Erythroblast (primary cell): ENCODE data around the gene AGPAT2.

Experiments used
- DNase-seq, 2 experiments: peaks; one replicate each; lab custom pipeline; 2025; lab: John Stamatoyannopoulos, UW
- GATA1 ChIP-seq: IDR thresholded peaks from 2 replicates; pipeline ENCODE4 v1.6.1; 2011; ENCODE audit warnings: low read depth, mild to moderate bottlenecking, control low read depth, low read length, moderate library complexity
- POLR2A ChIP-seq: IDR thresholded peaks from 2 replicates; pipeline ENCODE4 v1.6.1; 2011; ENCODE audit warnings: mild to moderate bottlenecking, low read length

AGPAT2 gene

DNA sequence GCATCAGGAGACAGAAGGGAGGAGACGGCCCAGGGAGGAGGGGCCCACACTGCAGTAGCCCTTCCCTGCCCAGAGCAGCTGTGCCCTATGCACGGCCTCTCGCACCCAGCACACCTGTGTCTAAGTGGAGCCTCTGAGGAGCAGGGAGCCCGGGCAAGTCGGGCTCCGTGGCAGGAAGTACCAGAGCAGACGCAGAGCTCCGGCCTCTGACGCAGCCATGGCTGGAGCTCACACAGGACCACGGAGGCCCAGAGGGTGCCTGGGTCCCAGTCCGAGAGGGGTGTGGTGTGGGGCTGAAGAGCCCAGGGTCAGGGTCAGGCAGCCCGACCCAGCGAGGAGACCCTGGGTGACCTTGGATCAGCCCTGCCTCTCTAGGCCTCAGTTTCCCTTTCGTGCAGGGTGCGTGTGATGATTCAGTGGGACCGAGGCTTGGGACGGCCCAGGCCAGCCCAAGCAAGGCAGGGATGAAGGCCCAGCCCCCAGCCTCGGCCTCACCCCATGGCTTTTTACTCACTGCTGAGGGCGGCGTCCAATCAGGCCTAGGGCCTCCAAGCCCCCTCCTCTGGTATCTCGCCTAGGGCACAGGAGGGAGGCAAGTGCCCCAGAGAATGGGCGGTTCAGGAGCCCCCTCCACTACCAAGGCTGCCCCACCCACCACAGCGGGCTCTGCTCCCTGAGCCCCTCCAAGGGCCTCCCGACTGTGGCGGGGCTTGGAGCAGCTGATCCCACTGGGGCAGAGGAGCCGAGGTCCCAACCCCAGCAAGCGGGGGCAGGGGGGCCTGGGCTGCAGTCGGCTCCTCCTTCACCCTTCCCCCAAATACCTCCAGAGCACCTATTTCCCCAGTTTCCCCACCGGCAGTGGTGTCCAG is 4.3 kb upstream of the AGPAT2 start:
- TF ChIP-seq POLR2A (no peak), GATA1 (no peak)
- DNase-seq: no peak

DNA sequence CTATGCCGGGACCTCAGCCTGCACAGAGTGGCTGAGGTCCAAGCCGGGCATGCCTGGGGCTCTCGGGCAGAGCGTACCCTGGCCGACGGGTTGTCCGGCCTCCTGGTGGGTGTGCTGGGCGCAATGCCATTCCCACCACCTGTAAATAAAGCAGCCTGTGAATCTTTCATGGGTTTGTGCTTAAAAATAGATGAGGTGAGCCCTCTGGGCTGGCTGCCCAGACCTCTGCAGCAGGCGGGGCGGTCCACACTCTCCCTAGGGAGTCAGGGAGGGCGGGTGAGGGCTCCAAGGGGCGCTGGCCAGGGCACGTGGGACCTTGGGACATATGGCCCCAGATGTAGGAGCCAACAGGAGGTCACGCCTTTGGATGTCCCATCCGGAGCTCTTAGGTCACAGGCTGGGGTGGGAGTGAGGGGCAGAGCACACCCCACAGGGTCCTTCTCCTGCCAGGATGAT is 3.6 kb upstream of the AGPAT2 start:
- no peak for DNase-seq
- no peak for TF ChIP-seq POLR2A
- TF ChIP-seq GATA1: no peak

DNA sequence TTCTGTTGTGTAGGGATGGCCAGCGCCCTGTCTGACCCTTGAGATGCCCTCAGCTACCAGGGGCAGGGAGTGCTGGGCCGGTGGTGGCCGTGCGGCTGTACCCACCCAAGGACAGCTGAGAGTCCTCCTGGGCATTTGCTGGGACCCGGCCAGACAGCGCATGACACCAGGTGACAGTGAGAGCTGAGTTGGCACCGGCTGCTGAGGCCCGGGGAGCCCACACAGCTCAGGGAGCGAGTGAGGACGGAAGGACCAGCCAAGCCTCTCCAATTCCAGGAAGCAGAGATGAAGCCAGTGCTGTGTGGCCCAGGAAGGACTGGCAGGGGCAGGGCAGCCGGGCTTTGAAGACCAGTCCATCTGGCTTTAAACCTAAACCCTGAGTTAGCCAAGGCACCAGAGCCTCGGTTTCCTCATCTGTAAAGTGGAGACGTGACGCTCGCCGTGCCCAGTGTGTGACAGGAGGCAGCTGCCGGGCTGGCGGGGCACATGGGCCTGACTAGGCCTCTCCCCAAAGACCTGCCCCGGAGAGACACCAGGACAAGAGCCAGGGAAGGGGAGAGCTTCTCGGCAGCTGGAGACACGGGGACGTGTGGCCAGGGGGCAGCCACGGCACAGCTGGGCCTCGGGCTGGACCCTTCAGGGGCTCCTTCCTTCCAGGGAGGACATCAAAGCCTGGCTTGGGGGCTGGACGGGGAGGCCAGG is 3.0 kb upstream of the AGPAT2 start:
- no peak for DNase-seq
- no peak for TF ChIP-seq GATA1
- TF ChIP-seq POLR2A: no peak

DNA sequence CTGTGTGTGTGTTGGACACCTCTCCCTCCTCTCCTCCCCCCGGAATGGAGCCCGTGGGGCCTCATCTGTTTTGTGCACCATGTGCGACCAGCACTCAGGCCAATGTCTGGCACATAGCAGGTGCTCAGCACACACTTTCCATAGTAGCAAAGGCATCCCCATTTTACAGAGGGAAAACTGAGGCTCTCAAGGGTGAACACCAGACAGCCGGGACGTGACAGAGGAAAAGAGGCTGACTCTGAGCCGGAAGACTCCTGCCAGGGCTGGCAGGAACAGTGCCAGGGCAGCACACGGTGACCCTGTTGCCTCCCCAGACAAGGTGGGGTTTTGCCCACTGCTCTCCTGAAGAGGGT is 1.8 kb upstream of the AGPAT2 start:
- TF ChIP-seq POLR2A (no peak), GATA1 (no peak)
- no peak for DNase-seq

DNA sequence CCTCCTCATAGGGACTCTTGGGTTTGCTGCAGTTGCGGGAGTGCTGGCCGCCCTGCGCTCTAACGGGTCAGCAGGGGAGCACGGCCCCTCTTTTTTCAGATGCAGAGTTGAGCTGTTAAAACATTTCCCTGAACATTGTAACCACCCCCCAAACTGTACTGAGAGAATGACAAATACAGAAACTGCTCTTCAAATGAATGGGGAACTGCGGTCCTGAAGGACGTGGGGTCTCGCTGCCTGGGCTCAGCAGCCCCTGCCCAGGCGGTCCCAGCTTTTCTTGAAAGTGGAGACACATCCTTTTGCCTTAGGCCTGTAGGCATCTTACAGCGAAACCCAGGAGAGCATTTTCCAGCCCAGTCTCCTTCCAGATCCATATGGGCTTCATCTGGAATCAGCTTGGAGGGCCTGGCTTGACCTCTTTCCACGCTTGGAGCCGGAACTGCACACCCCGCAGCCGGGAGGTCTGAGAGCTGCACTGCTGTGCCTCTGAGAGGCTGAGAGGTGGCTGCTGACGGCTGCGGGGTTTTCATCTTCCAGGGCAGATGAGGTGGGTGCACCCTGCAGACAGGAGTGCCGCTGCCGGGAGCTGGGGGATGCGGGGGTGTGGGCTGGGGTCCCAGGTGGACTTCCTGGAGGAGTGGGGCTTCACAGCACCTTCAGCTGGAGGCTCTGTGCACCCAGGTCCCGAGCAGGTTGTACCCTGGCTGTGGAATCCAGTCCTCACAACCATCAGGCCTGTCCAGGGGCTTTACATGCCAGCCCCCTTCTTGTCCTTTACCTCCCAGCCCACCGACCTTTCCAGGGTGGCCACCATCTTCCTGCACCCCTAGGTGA is 1.2 kb upstream of the AGPAT2 start:
- no peak for TF ChIP-seq GATA1
- no peak for TF ChIP-seq POLR2A
- no peak for DNase-seq

DNA sequence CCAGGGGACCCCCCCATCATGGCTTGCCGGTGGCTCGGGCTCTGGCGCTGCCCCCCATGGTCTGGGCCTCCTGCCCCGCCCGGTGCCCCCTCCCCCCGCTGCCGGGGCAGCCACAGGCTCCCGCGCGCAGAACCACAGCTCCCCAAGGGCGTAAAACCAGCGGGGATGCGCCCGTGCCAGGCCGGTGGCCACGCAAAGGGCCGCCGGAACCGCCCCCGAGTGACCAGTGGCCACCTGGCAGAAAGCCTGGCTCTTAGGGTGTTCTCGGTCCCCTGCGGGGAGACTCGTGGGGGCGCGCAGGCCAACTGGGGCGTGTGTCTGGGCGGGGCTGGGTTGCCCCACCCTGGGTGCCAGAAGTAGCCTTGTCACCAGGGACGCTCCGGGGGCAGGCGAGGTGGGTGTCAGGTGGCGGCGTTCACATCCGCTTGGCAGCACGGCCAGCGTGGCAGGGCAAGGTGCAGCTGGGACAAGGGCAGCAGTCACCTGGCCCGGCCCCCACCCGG is 515 bp upstream of the AGPAT2 start:
- TF ChIP-seq GATA1: no peak
- TF ChIP-seq POLR2A: no peak
- DNase-seq: no peak

DNA sequence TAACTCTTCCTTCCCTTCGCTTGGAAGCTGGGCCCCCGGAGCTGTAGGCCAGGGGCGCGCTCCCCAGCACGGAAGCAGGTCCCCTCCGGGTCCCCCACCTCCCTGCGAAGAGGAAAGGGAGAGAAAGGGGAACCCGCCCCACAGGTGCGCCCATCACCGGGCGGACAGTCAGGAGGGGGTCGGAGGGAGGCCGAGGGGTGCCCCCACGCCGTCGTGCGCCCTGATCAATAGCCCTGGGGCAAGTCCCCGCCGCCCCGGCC is 793 bp downstream of the AGPAT2 start:
- no peak for TF ChIP-seq POLR2A
- TF ChIP-seq GATA1: no peak

DNA sequence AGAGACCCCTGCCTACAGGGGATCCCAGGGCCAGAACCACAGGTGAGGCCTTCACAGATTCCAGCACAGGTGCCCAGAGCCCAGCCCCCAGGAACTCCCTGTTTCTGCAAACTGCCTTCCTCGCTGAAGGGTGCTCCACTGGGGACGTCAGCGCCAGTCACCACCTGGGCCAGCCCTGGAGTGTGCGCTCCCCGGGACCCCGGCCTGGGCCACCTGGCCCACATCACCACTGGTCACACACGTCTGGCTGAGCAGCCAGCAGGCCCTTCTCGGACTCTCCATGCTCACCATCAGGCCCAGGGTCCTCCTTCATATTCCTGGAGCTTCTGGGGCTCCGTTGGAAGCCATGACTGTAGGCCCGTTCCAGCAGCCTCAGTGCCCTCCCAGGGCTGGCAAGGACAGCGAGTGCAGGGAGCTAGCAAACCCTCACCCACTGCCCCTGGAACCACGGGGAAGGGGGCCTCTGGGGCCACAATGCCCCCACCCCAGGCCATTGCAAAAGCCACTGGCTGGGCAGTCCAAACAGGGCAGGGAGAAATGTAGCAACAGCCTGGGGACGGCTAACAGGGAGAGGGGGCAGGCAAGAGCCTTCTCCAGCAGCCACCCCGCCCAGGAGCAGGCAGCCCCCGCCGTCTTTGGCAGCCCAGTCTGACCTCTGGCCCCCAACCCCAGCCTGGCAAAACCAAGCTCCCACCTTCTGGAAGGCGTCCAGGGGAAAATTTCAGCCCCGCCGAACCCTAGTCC is 1.3 kb downstream of the AGPAT2 start:
- no peak for TF ChIP-seq POLR2A
- TF ChIP-seq GATA1: no peak
- DNase-seq: no peak

More for the DNA sequence above, 793 bp downstream of the AGPAT2 start:
- no peak for DNase-seq

DNA sequence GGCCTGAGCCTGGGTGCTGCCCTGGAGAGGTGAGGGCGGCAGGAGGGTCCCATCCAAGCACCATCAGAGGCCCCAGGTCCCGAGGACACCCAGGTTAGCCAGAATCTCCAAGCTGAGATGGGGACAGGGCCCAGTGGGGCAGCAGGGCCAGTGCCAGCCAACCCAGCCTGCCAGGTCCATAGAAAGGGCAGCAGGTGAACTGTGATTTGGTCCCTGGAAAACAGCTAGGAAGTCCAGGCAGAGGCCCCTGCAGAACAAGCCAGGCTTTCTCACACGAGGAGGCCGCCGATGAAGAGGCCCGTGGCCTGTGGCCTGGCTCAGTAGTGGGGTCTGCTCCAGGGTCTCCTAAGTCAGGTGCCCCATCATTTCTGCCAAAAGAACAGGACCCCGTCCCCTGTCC is 2.0 kb downstream of the AGPAT2 start:
- no peak for DNase-seq
- TF ChIP-seq GATA1 (no peak), POLR2A (no peak)

DNA sequence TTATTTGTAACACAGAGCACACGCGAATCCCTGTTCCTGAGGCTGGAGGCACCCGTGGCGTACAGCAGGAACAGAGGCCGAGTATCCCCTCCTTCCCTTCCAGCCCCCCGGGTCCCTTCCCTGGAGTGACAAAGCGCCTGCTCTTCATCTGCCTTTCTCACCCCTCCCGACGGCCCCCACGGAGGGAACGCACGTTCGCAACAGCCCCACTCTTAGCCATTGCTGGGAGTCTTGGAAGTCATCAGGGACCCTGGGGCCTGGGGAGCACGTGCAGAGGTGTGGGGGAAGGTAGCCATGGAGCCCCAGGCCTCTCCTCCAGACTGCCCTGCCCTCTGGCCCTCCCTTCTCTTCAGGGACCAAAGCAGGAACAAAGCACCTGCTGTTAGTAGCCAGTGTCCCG is 2.5 kb downstream of the AGPAT2 start:
- no peak for DNase-seq
- TF ChIP-seq GATA1: no peak
- no peak for TF ChIP-seq POLR2A

DNA sequence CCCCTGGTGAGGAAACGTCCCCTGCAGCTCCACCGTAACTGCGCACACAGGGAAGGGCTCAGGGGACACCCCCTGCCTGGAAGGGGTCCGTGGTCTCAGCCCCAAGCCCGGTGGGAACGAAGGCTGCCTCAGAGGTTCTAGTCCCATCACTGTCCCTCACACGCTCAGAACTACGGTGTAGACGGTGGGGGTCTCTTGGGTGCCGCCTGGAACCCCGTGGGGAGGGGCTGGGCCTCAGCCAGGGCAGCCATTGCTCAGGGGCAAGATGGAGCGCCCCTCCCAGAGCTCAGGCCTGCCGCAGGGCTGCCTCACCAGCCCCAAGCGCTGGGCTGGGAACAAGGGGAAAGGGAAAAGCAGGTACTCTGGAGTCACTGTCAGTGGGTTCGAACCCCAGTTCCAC is 2.9 kb downstream of the AGPAT2 start:
- TF ChIP-seq GATA1: no peak
- no peak for TF ChIP-seq POLR2A

DNA sequence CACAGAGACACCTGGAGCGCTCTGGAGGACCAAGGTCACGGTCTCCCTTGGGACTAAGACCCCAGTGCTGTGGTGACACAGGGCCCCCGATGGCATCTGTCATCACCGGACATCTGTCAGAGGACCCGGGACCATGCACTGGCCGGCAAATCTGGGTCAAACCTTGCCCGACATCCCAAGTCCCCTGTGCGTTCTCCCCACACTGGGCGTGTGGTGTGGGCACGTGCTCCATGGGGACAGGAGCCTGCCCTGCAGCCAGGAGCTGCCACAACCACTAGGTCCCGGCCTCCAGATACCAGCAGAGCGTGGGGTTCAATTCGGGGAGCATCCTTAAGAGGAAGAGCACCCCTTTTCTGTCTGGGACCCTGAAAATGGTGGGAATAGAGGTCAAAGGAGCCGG is 3.5 kb downstream of the AGPAT2 start:
- DNase-seq: no peak

More for the DNA sequence above, 2.9 kb downstream of the AGPAT2 start:
- no peak for DNase-seq

DNA sequence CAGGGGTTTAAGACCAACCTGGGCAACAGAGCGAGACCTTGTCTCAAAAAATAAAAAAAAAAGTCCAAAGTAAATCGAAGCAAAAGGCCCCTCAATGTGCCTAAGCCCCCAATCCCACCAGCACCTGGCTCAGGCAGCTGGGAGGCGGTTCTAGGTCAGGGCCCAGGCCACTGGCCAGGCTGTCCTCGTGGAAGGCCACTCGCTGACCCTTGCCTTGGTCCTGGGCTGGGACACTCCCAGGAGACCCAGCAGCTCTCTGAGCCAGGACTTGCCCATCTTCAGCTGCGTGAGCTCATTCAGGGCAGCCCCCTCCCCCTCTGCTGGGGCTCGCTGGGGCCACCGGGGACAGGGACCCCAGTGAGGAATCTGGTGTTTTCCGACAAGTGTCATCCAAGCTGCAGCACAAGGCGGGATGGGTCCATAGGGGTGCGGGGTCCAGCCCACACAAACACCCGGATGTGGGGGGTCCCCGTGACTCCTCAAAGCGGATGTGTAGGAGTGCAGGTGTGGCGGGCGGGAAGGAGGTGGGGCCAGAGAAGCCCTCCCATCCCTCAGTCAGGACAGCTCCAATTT is 4.0 kb downstream of the AGPAT2 start:
- no peak for DNase-seq
- no peak for TF ChIP-seq POLR2A
- no peak for TF ChIP-seq GATA1

More for the DNA sequence above, 3.5 kb downstream of the AGPAT2 start:
- TF ChIP-seq POLR2A (no peak), GATA1 (no peak)
